Spleen (tissue), 11 donors: ENCODE data around the gene FRYL. TPM values are rescaled to one million over a fixed set of nuclear protein-coding genes. Genes with fewer than 3 reads are reported as not detected.

Experiments used
- DNase-seq: peaks from one replicate; pipeline ENCODE4 v3.0.0-alpha.2; 2020
- H3K27ac ChIP-seq, 8 donors: fragments of 200-600 bp; sonication (generic) in 7 of 8; 1 replicate in 4 of 8; 2 replicates in 4 of 8; pipeline versions ENCODE4 v1.5.0 to v1.8.0; 2016 to 2021; ENCODE audit warnings: inconsistent platforms in 4 of 8, mild to moderate bottlenecking in 4 of 8, moderate library complexity in 1 of 8
- H3K27me3 ChIP-seq, 7 donors: fragments of 200-600 bp; sonication (generic) in 6 of 7; replicated peaks in 1 of 7; 1 replicate in 4 of 7; 2 replicates in 3 of 7; pipeline versions ENCODE4 v1.5.0 to v1.8.0; 2016 to 2021; ENCODE audit warnings: inconsistent platforms in 3 of 7, mild to moderate bottlenecking in 1 of 7
- H3K36me3 ChIP-seq, 6 donors: fragments of 200-600 bp; sonication (generic) in 5 of 6; 1 replicate in 4 of 6; 2 replicates in 2 of 6; pipeline versions ENCODE4 v1.5.0 to v1.8.0; 2016 to 2021; ENCODE audit warnings: inconsistent platforms in 2 of 6
- H3K4me1 ChIP-seq, 6 donors: fragments of 200-600 bp; sonication (generic) in 5 of 6; 1 replicate in 3 of 6; 2 replicates in 3 of 6; pipeline versions ENCODE4 v1.5.0 to v1.8.0; 2016 to 2021; ENCODE audit warnings: inconsistent platforms in 3 of 6
- H3K4me3 ChIP-seq, 8 donors: fragments of 200-600 bp; sonication (generic) in 7 of 8; 1 replicate in 4 of 8; 2 replicates in 4 of 8; pipeline versions ENCODE4 v1.5.0 to v1.8.0; 2016 to 2021; ENCODE audit warnings: inconsistent platforms in 4 of 8, mild to moderate bottlenecking in 4 of 8, moderate library complexity in 2 of 8
- H3K9me3 ChIP-seq, 8 donors: fragments of 200-600 bp; sonication (generic) in 7 of 8; 1 replicate in 4 of 8; 2 replicates in 4 of 8; pipeline versions ENCODE4 v1.5.0 to v1.8.0; 2016 to 2021; ENCODE audit warnings: inconsistent platforms in 4 of 8
- CTCF ChIP-seq, 11 experiments: fragments of 200-600 bp in 7 of 11; fragments of 450-650 bp in 4 of 11; sonication (generic) in 4 of 11; IDR thresholded peaks in 8 of 11; conservative IDR thresholded peaks in 3 of 11; 1 replicate in 7 of 11; 2 replicates in 4 of 11; pipeline versions ENCODE4 v1.4.0 to v1.8.0; 2016 to 2021; ENCODE audit warnings: antibody characterized with exemption in 11 of 11, inconsistent platforms in 4 of 11, mild to moderate bottlenecking in 1 of 11
- POLR2A ChIP-seq, 3 donors: fragments of 450-650 bp; IDR thresholded peaks; one replicate each; pipeline ENCODE4 v1.5.1; 2017; ENCODE audit warnings: antibody characterized with exemption in 3 of 3, mild to moderate bottlenecking in 1 of 3
- POLR2AphosphoS5 ChIP-seq, 3 donors: sonication (generic); formaldehyde crosslinking; IDR thresholded peaks; one replicate each; pipeline ENCODE4 v1.5.1; 2017; ENCODE audit warnings: antibody characterized with exemption in 3 of 3
- WGBS, 5 donors: extraction: QIAGEN DNeasy Blood & Tissue Kit in 3 of 5; methylation state at CpG; one replicate each; pipeline versions ENCODE4 v1.1.5 to v1.1.7; 2013 to 2018; 5-methylcytosine and 5-hydroxymethylcytosine counted together
- intact Hi-C: fragments of 100-400 bp; cut with DNase I; formaldehyde crosslinking; loops from one replicate; pipeline ENCODE4 v1.15.0; 2023; ENCODE audit warnings: low total_unique reads
- polyA plus RNA-seq, 3 donors: library from polyadenylated mRNA; stranded (reverse); fragments of 200-250 nt; gene quantifications; one replicate each; pipeline ENCODE4 v1.2.1, GENCODE V29; 2013
- total RNA-seq, 7 donors: library from RNA; depleted of rRNA in 3 of 7; stranded (reverse); fragments of >200 nt in 3 of 7; fragmentation: NEBNext Ultra II Directional in 4 of 7; extraction: Animal tissue kit (Norgen Biotek cat#: 25700) in 4 of 7; gene quantifications; one replicate each; pipeline versions ENCODE4 v1.1.0 to v1.2.1, GENCODE V29; 2016 to 2021
- donor health status: healthy with polysubstance abuse.
- donor health status: DM: no; HTN: no; CAD: no; lungs with moderate emphysema.
- donor health status: DM: no; HTN: no; CAD: no.
- donor health status: Bipolar disorder and iron deficiency.
- donor health status: healthy.
- donor health status: DM: no; HTN: no; CAD: no.
- donor health status: DM: yes; HTN: yes; CAD: no.

Gene FRYL
- total and polyA plus RNA-seq, 10 donors: 14.2 to 118 (median 94.9) TPM

- intact Hi-C loops: no loop called here
- H3K27me3 ChIP-seq: no peaks in the 10 kb centered on the region
- WGBS, 5 donors: 69 to 75% (median 70%) methylated on average over 4 of the region's 4 CpGs
- H3K4me1 ChIP-seq: no peaks in the 10 kb centered on the region
- H3K4me3 ChIP-seq: no peak overlapping the region
- DNase-seq: no peak
- no peaks in the 10 kb centered on the region for H3K9me3 ChIP-seq
- no peak overlapping the region for H3K27ac ChIP-seq
- TF ChIP-seq POLR2AphosphoS5 (IDR thresholded peaks at IDR 0.05) (no peak), POLR2A (IDR thresholded peaks at IDR 0.05) (no peak), CTCF (IDR thresholded peaks at IDR 0.05 in 8 of 11, conservative IDR thresholded peaks at IDR 0.05 in 3 of 11) (no peak)
- H3K36me3 ChIP-seq: peaks cover 0 to 97% (median 52%) of the 10 kb centered on the region in 6 donors
These were observed 276.6 kb downstream of the FRYL start for GRCh38 chr4:48503233-48504025.

DNA sequence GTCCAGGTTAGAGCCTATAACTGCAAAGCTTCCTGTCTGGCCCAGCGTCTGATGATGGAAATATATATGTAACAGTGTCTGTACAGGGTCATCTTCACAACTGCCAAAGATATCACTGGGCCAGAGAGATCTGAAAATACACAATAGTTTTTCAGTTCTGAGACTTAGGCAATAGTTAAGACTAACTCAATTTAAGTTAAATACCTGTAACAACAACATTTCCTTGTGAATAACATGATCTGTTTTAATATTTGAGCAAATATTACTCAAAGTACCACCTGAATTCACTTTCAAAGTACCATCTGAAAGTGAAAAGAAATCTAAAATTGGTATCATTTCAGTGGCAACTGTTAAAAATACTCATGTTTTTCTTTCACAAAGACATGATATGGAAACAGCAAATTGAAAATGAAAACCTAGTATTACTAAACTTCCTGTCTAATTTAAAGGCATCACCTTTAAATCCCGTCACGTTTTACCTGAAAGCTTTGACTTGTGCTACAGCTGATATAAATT lies 280.5 kb downstream of the FRYL start:
- peaks cover 0 to 75% (median 33%) of the 10 kb centered on the region in 6 donors for H3K36me3 ChIP-seq

GRCh38 chr4:48498895-48499294 lies 281.2 kb downstream of the FRYL start:
- Histone ChIP-seq H3K4me3 (no peak overlapping the region), H3K9me3 (no peaks in the 10 kb centered on the region), H3K36me3 (peaks cover 0 to 68% (median 30%) of the 10 kb centered on the region in 6 donors), H3K4me1 (no peaks in the 10 kb centered on the region), H3K27me3 (no peaks in the 10 kb centered on the region), H3K27ac (no peak overlapping the region)
- DNase-seq: no peak
- intact Hi-C loops: no loop called here
- TF ChIP-seq CTCF (IDR thresholded peaks at IDR 0.05 in 8 of 11, conservative IDR thresholded peaks at IDR 0.05 in 3 of 11): no peak
- no peak for TF ChIP-seq POLR2A (IDR thresholded peaks at IDR 0.05)
- no peak for TF ChIP-seq POLR2AphosphoS5 (IDR thresholded peaks at IDR 0.05)
- 95 to 98% (median 96%) methylated on average over 4 of the region's 4 CpGs for WGBS, 5 donors

More for the DNA sequence above, 280.5 kb downstream of the FRYL start:
- Histone ChIP-seq H3K4me3 (no peak overlapping the region), H3K9me3 (no peaks in the 10 kb centered on the region), H3K27ac (no peak overlapping the region), H3K4me1 (no peaks in the 10 kb centered on the region), H3K27me3 (no peaks in the 10 kb centered on the region)
- intact Hi-C loops: no loop called here
- no peak for TF ChIP-seq CTCF (IDR thresholded peaks at IDR 0.05 in 8 of 11, conservative IDR thresholded peaks at IDR 0.05 in 3 of 11)
- no peak for TF ChIP-seq POLR2AphosphoS5 (IDR thresholded peaks at IDR 0.05)
- TF ChIP-seq POLR2A (IDR thresholded peaks at IDR 0.05): no peak
- WGBS, 5 donors: 69 to 78% (median 70%) methylated on average over 3 of the region's 3 CpGs
- no peak for DNase-seq

- Histone ChIP-seq H3K4me3 (no peak overlapping the region), H3K9me3 (no peaks in the 10 kb centered on the region), H3K4me1 (peaks cover 0 to 6% (median 2%) of the 10 kb centered on the region in 6 donors), H3K27ac (no peak overlapping the region), H3K27me3 (peaks cover 3 to 14% (median 9%) of the 10 kb centered on the region in 7 donors), H3K36me3 (peaks cover 0 to 40% (median 17%) of the 10 kb centered on the region in 6 donors)
- no peak for DNase-seq
- intact Hi-C loops: no loop called here
- WGBS, 5 donors: 94 to 100% (median 98%) methylated on average over 2 of the region's 2 CpGs
- TF ChIP-seq POLR2AphosphoS5 (IDR thresholded peaks at IDR 0.05) (no peak), POLR2A (IDR thresholded peaks at IDR 0.05) (no peak), CTCF (IDR thresholded peaks at IDR 0.05 in 8 of 11, conservative IDR thresholded peaks at IDR 0.05 in 3 of 11) (no peak)
These were observed 284.1 kb downstream of the FRYL start for GRCh38 chr4:48495941-48496340.
